Astrocyte (in vitro differentiated cells and primary cell): Measurements from ENCODE around the gene SCN8A.

ENCODE experiments used
- CTCF ChIP-seq: IDR thresholded peaks from 2 replicates; pipeline ENCODE4 v1.5.1; 2011; ENCODE audit warnings: low read depth, mild to moderate bottlenecking, inconsistent platforms, low read length, moderate library complexity; ENCODE audit not compliant: insufficient read depth
- EZH2 ChIP-seq: IDR thresholded peaks from 2 replicates; pipeline ENCODE4 v1.6.1; 2012; ENCODE audit warnings: mild to moderate bottlenecking, low read length, inconsistent platforms; ENCODE audit not compliant: insufficient read depth

- TF ChIP-seq CTCF (no peak), EZH2 (no peak)
Measured at GRCh38 chr12:51825216-51825615, 234.2 kb downstream of the SCN8A start.
